ENCODE results near the gene MLLT10.

The MLLT10 gene

GRCh38 chr10:21498377-21498776 lies 35.7 kb upstream of the MLLT10 start:
- TF ChIP-seq EZH2 (IDR thresholded peaks at IDR 0.05; ENCODE audit: borderline replicate concordance, low read length), result no peak
- TF ChIP-seq, protein P1, sequence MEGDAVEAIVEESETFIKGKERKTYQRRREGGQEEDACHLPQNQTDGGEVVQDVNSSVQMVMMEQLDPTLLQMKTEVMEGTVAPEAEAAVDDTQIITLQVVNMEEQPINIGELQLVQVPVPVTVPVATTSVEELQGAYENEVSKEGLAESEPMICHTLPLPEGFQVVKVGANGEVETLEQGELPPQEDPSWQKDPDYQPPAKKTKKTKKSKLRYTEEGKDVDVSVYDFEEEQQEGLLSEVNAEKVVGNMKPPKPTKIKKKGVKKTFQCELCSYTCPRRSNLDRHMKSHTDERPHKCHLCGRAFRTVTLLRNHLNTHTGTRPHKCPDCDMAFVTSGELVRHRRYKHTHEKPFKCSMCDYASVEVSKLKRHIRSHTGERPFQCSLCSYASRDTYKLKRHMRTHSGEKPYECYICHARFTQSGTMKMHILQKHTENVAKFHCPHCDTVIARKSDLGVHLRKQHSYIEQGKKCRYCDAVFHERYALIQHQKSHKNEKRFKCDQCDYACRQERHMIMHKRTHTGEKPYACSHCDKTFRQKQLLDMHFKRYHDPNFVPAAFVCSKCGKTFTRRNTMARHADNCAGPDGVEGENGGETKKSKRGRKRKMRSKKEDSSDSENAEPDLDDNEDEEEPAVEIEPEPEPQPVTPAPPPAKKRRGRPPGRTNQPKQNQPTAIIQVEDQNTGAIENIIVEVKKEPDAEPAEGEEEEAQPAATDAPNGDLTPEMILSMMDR (IDR thresholded peaks at IDR 0.05; ENCODE audit: low read length), result no peak
- Histone ChIP-seq H3K27ac (ENCODE audit: low read depth, low read length, poor library complexity, severe bottlenecking) (no peak overlapping the region), H3F3A (ENCODE audit: insufficient read depth, low read length) (peaks cover 3% of the 10 kb centered on the region; the same call in 1 of the 2 replicates), H3K9me2 (ENCODE audit: low read depth, low read length) (no peaks in the 10 kb centered on the region), H3K79me2 (ENCODE audit: insufficient read depth, low read length) (no peaks in the 10 kb centered on the region), H3K4me2 (ENCODE audit: low read length) (no peak overlapping the region), H2AFZ (ENCODE audit: low read length) (no peak overlapping the region), H3K27me3 (ENCODE audit: insufficient read depth, low read length) (no peaks in the 10 kb centered on the region; the same call in 1 of the 2 replicates), H3K4me1 (ENCODE audit: insufficient read depth, low read length, severe bottlenecking) (peaks cover 23% of the 10 kb centered on the region), H4K20me1 (ENCODE audit: insufficient read depth, low read length) (no peaks in the 10 kb centered on the region), H3K9me3 (ENCODE audit: low read length) (no peaks in the 10 kb centered on the region), H3K9ac (ENCODE audit: low read length) (no peak overlapping the region), H3K4me3 (ENCODE audit: low read depth, low read length, poor library complexity, severe bottlenecking) (no peak overlapping the region), H3K36me3 (ENCODE audit: insufficient read depth, low read length) (no peaks in the 10 kb centered on the region)

DNA sequence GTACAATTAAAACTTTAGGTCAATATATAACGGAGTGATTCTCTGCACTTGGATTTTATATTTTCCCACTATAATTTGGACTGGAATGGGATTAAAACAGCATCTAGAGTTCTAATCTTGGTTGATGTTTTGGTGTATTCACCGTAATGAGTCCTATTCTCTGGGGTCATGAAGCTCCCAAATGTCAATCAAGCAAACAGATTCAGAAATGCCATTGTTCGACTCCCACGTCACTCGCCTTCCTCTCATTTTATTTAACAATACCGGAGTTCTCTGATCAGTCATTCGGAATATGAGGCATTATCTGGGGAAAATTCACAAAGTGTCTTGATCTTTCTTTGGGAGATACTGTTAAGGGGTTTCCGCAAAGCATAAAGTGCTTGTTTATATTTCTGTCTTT lies 35.0 kb upstream of the MLLT10 start:
- Histone ChIP-seq H3K9me2 (ENCODE audit: low read depth, low read length) (no peaks in the 10 kb centered on the region), H2AFZ (ENCODE audit: low read length) (no peak overlapping the region), H3K27me3 (ENCODE audit: insufficient read depth, low read length) (no peaks in the 10 kb centered on the region; the same call in 1 of the 2 replicates), H3K36me3 (ENCODE audit: insufficient read depth, low read length) (no peaks in the 10 kb centered on the region), H4K20me1 (ENCODE audit: insufficient read depth, low read length) (no peaks in the 10 kb centered on the region), H3K4me1 (ENCODE audit: insufficient read depth, low read length, severe bottlenecking) (peaks cover 23% of the 10 kb centered on the region), H3K27ac (ENCODE audit: low read depth, low read length, poor library complexity, severe bottlenecking) (no peak overlapping the region), H3K4me3 (ENCODE audit: low read depth, low read length, poor library complexity, severe bottlenecking) (no peak overlapping the region), H3K4me2 (ENCODE audit: low read length) (no peak overlapping the region), H3K9me3 (ENCODE audit: low read length) (no peaks in the 10 kb centered on the region), H3K9ac (ENCODE audit: low read length) (no peak overlapping the region), H3K79me2 (ENCODE audit: insufficient read depth, low read length) (no peaks in the 10 kb centered on the region), H3F3A (ENCODE audit: insufficient read depth, low read length) (peaks cover 3% of the 10 kb centered on the region; the same call in 1 of the 2 replicates)
- TF ChIP-seq EZH2 (IDR thresholded peaks at IDR 0.05; ENCODE audit: borderline replicate concordance, low read length), result no peak
- TF ChIP-seq, protein P1 (IDR thresholded peaks at IDR 0.05; ENCODE audit: low read length), result no peak

DNA sequence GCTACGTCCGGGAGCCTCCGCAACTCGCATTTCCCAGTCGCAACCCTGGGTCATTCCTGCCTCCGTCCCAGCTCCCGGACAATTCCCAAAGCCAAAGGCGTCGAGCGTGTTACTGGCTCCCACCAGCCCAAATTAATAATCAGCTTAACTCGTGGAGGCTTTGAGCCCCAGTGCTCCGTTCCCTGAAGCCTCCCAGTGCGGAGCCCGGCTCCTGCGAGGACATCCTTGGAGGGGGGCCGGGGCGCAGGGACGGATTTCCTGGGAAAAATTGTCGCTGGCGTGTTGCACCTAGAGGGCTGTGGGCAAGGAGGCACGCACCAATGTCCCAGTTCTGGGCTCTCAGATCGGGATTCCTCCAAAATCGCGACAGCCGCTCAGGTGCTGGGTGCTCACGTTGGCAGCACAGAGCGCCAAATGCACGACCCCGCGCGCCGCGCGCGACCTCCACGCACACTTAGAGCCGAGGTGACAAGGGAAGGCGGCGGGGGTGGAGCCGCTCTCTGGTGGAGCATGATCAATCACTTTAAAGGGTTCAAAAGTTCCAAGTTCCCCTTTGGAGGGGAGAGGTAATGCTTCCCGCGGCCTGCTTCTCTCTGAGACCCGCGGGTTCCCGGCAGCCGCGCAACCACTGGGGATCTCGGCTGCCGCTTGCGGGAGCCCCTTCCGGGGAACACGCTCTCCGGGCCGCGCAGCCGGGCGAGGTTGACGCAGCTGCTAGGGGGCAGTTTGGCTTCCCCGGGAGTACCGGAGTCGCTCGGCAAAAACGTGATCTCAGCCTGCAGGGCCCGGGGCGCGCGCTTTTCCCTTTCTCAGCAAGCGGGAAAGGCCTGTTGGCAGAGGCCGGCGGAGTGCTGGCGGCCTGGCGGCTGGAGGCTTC lies 34.1 kb upstream of the MLLT10 start:
- Histone ChIP-seq H3K9me3 (ENCODE audit: low read length) (no peaks in the 10 kb centered on the region), H3K79me2 (ENCODE audit: insufficient read depth, low read length) (no peaks in the 10 kb centered on the region), H3K27ac (ENCODE audit: low read depth, low read length, poor library complexity, severe bottlenecking) (no peak overlapping the region), H3K4me2 (ENCODE audit: low read length) (no peak overlapping the region), H2AFZ (ENCODE audit: low read length) (no peak overlapping the region), H3K36me3 (ENCODE audit: insufficient read depth, low read length) (no peaks in the 10 kb centered on the region), H3K9me2 (ENCODE audit: low read depth, low read length) (no peaks in the 10 kb centered on the region), H4K20me1 (ENCODE audit: insufficient read depth, low read length) (no peaks in the 10 kb centered on the region), H3K27me3 (ENCODE audit: insufficient read depth, low read length) (no peaks in the 10 kb centered on the region; the same call in 1 of the 2 replicates), H3F3A (ENCODE audit: insufficient read depth, low read length) (peaks cover 3% of the 10 kb centered on the region; the same call in 1 of the 2 replicates), H3K9ac (ENCODE audit: low read length) (no peak overlapping the region), H3K4me1 (ENCODE audit: insufficient read depth, low read length, severe bottlenecking) (peaks cover 14% of the 10 kb centered on the region), H3K4me3 (ENCODE audit: low read depth, low read length, poor library complexity, severe bottlenecking) (no peak overlapping the region)
- TF ChIP-seq, protein P1 (IDR thresholded peaks at IDR 0.05; ENCODE audit: low read length), result no peak
- TF ChIP-seq EZH2 (IDR thresholded peaks at IDR 0.05; ENCODE audit: borderline replicate concordance, low read length), result no peak
